Uterus (tissue), 4 donors: ENCODE data around the gene SAA4. TPM values are rescaled to one million over a fixed set of nuclear protein-coding genes. Genes with fewer than 3 reads are reported as not detected.
"Not testable (repeated sequence)": the region's sequence is repeated elsewhere in the genome, so short reads cannot be mapped to it uniquely, and the experiment has no call there.

Source experiments
- DNase-seq, 2 donors: peaks; one replicate each; pipeline ENCODE4 v3.0.0-alpha.2; 2019 to 2020
- H3K27ac ChIP-seq, 2 donors: fragments of 200-600 bp; sonication (generic); 1 replicate in 1 of 2; 2 replicates in 1 of 2; pipeline ENCODE4 v1.5.1; 2016 to 2018
- H3K27me3 ChIP-seq, 2 donors: fragments of 200-600 bp; sonication (generic); one replicate each; pipeline ENCODE4 v1.5.1; 2018 to 2019; ENCODE audit warnings: control low read depth in 1 of 2
- H3K36me3 ChIP-seq, 2 donors: fragments of 200-600 bp; sonication (generic); one replicate each; pipeline ENCODE4 v1.5.1; 2019; ENCODE audit warnings: control low read depth in 1 of 2
- H3K4me1 ChIP-seq, 2 donors: fragments of 200-600 bp; sonication (generic); one replicate each; pipeline ENCODE4 v1.5.1; 2018 to 2019; ENCODE audit warnings: control low read depth in 1 of 2
- H3K4me3 ChIP-seq, 2 donors: fragments of 200-600 bp; sonication (generic); 1 replicate in 1 of 2; 2 replicates in 1 of 2; pipeline ENCODE4 v1.5.1; 2018 to 2019; ENCODE audit warnings: mild to moderate bottlenecking in 1 of 2
- H3K9me3 ChIP-seq, 2 donors: fragments of 200-600 bp; sonication (generic); one replicate each; pipeline ENCODE4 v1.5.1; 2019; ENCODE audit warnings: control low read depth in 1 of 2
- POLR2A ChIP-seq, 2 donors: fragments of 450-650 bp; IDR thresholded peaks; one replicate each; pipeline ENCODE4 v1.6.1; 2016; ENCODE audit warnings: antibody characterized with exemption in 2 of 2, mild to moderate bottlenecking in 1 of 2, moderate library complexity in 1 of 2
- intact Hi-C: fragments of 100-400 bp; cut with DNase I; formaldehyde crosslinking; loops from one replicate; pipeline ENCODE4 v1.15.1; 2023; ENCODE audit warnings: low total_unique reads
- total RNA-seq, 4 donors: library from RNA; depleted of rRNA in 3 of 4; stranded (reverse); fragments of >200 nt in 3 of 4; gene quantifications; one replicate each; pipeline versions ENCODE4 v1.1.0 to v1.2.4, GENCODE V29; 2014 to 2023
- TF ChIP-seq, protein P1 (sequence below), 4 experiments: fragments of 200-600 bp in 2 of 4; fragments of 450-650 bp in 2 of 4; sonication (generic) in 2 of 4; IDR thresholded peaks; one replicate each; pipeline ENCODE4 v1.5.1; 2016 to 2019; ENCODE audit warnings: antibody characterized with exemption in 4 of 4, mild to moderate bottlenecking in 2 of 4, moderate library complexity in 1 of 4
- donor health status: DM: yes; HTN: yes; CAD: no.

Gene SAA4
- total RNA-seq, 4 donors from 2014 or later, result not detected

DNA sequence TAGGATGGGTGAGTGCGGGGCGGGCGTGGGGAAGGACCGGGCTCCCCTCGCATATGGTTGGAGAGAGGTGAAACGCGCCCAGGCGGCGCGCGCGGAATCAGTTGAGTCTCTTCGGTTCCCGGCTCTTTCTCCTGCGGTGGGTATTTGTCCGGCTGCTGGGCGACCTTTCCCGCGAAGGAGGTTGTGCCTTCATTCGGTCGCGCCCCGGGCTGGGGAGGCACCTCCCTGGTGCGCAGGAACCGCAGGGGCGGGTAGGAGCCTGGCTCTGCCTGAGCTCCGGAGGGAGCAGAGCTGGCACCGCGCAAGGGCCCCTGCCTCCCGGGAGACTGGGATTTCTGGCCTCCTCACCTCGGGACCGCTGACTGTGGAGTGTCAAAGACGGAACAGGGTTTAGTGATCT, 27.5 kb downstream of the SAA4 start:
- Histone ChIP-seq H3K36me3 (no peaks in the 10 kb centered on the region), H3K9me3 (no peaks in the 10 kb centered on the region), H3K27ac (no peak overlapping the region), H3K27me3 (no peaks in the 10 kb centered on the region), H3K4me1 (no peaks in the 10 kb centered on the region), H3K4me3 (no peak overlapping the region)
- DNase-seq, result no peak
- intact Hi-C loops, result no loop called here
- TF ChIP-seq, protein P1, sequence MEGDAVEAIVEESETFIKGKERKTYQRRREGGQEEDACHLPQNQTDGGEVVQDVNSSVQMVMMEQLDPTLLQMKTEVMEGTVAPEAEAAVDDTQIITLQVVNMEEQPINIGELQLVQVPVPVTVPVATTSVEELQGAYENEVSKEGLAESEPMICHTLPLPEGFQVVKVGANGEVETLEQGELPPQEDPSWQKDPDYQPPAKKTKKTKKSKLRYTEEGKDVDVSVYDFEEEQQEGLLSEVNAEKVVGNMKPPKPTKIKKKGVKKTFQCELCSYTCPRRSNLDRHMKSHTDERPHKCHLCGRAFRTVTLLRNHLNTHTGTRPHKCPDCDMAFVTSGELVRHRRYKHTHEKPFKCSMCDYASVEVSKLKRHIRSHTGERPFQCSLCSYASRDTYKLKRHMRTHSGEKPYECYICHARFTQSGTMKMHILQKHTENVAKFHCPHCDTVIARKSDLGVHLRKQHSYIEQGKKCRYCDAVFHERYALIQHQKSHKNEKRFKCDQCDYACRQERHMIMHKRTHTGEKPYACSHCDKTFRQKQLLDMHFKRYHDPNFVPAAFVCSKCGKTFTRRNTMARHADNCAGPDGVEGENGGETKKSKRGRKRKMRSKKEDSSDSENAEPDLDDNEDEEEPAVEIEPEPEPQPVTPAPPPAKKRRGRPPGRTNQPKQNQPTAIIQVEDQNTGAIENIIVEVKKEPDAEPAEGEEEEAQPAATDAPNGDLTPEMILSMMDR (IDR thresholded peaks at IDR 0.05), result no peak
- no peak for TF ChIP-seq POLR2A (IDR thresholded peaks at IDR 0.05)

DNA sequence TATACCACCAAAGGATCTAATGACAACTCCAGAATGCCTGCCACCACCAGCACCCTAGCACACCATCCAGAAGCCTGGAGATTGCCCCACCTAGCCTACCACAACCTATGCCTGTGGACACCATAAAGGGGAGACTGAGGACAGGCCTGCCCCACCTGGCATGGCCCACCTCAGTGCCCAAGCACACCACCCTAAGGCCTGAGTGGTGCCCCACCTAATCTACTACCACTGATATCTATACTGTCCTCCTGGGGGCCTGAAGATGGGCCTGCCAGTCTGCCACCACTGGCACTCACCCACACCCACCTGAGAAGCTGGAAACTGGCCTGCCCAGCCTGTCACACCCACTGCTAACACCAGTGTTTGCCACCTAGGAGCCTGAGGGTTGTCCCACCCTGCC, 31.8 kb downstream of the SAA4 start:
- intact Hi-C loops, result no loop called here
- Histone ChIP-seq H3K36me3 (no peaks in the 10 kb centered on the region), H3K27me3 (no peaks in the 10 kb centered on the region), H3K27ac (no peak overlapping the region), H3K9me3 (no peaks in the 10 kb centered on the region), H3K4me3 (no peak overlapping the region), H3K4me1 (no peaks in the 10 kb centered on the region)
- no peak for DNase-seq
- TF ChIP-seq POLR2A (IDR thresholded peaks at IDR 0.05), result no peak
- TF ChIP-seq, protein P1 (IDR thresholded peaks at IDR 0.05), result no peak

DNA sequence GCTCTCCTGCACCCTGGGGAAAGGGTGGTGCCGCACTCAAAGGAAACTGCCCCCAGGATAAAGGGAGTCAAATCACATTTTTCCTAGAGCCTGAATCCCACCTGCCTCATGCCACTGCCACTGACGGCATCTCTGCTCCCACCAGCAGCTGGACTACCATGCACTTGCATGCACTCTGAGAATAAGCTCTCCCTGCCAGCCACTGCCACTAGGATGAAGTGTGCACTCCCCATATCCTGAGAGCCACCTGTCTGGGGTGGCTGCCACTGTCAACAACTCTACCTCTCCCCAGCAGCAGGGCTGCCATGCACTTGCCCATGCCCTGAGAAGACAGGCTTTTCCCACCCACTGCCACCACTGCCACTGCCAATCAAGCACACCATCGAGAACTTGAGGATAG, 32.4 kb downstream of the SAA4 start:
- Histone ChIP-seq H3K4me1 (no peaks in the 10 kb centered on the region), H3K9me3 (no peaks in the 10 kb centered on the region), H3K36me3 (no peaks in the 10 kb centered on the region), H3K27ac (no peak overlapping the region), H3K27me3 (no peaks in the 10 kb centered on the region), H3K4me3 (no peak overlapping the region)
- TF ChIP-seq POLR2A (IDR thresholded peaks at IDR 0.05), result no peak
- TF ChIP-seq, protein P1 (IDR thresholded peaks at IDR 0.05), result no peak
- DNase-seq, result no peak
- intact Hi-C loops, result no loop called here

DNA sequence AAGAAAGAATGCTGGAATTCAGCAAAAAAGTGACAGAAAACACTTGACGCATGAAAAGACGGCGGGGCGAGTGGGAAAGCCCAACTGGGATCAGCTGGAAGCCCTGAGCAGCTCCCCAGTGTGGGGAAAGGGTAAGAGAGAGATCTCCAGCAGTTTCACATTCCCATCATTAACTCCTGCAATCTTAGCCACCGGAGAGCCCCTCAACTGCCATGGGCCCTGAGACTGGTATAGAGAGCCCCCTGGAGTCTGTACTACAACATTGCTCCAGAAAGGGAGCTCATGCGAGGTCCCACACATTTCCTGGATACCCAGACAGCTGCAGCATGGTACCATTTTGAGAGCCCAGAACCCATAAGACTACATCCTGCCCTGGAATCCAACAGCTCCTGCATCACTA, 32.9 kb downstream of the SAA4 start:
- Histone ChIP-seq H3K4me1 (no peaks in the 10 kb centered on the region), H3K36me3 (no peaks in the 10 kb centered on the region), H3K4me3 (no peak overlapping the region), H3K27me3 (no peaks in the 10 kb centered on the region), H3K9me3 (no peaks in the 10 kb centered on the region), H3K27ac (no peak overlapping the region)
- intact Hi-C loops, result no loop called here
- no peak for TF ChIP-seq POLR2A (IDR thresholded peaks at IDR 0.05)
- TF ChIP-seq, protein P1 (IDR thresholded peaks at IDR 0.05), result no peak
- no peak for DNase-seq

DNA sequence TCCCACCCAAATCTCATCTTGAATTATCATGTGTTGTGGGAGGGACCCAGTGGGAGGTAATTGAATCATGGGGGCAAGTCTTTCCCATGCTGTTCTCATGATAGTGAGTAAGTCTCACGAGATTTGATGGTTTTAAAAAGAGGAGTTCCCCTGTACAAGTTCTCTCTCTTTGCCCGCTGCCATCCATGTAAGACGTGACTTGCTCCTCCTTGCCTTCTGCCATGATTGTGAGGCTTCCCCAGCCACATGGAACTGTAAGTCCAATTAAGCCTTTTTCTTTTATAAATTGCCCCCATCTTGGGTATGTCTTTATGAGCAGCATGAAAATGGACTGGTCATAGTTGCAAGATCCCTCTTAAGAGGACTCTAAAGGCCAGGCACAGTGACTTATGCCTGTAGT, 38.9 kb downstream of the SAA4 start:
- H3K27me3 ChIP-seq, H3K27ac ChIP-seq, H3K9me3 ChIP-seq, H3K4me3 ChIP-seq, DNase-seq, intact Hi-C loops, H3K36me3 ChIP-seq, H3K4me1 ChIP-seq: not testable (repeated sequence)

DNA sequence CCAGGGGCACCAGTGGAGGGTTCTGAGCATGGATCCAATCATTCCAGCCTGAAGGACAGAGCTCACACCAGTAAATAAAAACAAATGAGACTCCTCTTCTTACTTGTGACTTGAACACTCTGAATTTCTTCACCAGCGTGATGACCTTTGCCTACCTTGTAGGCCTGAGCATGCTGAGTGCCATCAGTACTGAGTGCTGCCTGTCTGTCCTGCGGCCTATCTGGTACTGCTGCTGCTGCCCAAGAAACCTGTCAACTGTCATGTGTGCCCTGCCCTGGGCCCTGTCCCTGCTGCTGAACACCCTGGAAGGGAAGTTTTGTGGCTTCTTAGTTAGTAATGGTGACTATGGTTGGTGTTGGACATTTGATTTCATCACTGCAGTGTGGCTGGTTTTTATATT, 40.1 kb downstream of the SAA4 start:
- intact Hi-C loops, result no loop called here
- H3K9me3 ChIP-seq, result no peaks in the 10 kb centered on the region
- no peak overlapping the region for H3K4me3 ChIP-seq
- no peaks in the 10 kb centered on the region for H3K4me1 ChIP-seq
- no peak for TF ChIP-seq POLR2A (IDR thresholded peaks at IDR 0.05)
- TF ChIP-seq, protein P1 (IDR thresholded peaks at IDR 0.05), result no peak
- no peak overlapping the region for H3K27ac ChIP-seq
- no peaks in the 10 kb centered on the region for H3K36me3 ChIP-seq
- DNase-seq, result no peak
- no peaks in the 10 kb centered on the region for H3K27me3 ChIP-seq
